Central memory CD4-positive, alpha-beta T cell (primary cell): ENCODE results near the gene PLK3.
A peak's percentile ranks its signal among the peaks of the same experiment; 100 is the strongest.
"Not testable (repeated sequence)": the region's sequence is repeated elsewhere in the genome, so short reads cannot be mapped to it uniquely, and the experiment has no call there.

ENCODE experiments used
- DNase-seq: peaks from one replicate; pipeline ENCODE4 v3.0.0; 2022

The PLK3 gene

DNA sequence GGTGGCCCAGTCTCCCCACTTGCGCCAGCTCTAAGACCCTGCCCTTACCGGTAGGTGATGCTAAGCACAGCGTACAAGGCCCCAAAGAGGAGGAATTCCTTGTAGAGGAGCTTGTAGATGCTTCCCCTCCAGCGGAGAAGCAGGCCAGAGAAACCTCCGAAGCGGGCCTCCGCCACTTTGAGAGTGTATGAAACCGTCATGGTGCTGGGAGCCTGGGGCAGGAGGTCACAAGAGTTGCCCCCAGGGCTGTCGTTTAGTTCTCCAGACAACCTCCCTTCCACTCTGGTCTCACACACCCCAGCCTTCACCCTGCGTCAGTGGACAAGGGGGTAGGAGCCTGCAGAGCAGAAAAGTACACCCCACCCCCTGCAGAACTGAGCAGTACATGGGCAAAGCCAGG lies 12.7 kb upstream of the PLK3 start:
- DNase-seq: no peak

DNA sequence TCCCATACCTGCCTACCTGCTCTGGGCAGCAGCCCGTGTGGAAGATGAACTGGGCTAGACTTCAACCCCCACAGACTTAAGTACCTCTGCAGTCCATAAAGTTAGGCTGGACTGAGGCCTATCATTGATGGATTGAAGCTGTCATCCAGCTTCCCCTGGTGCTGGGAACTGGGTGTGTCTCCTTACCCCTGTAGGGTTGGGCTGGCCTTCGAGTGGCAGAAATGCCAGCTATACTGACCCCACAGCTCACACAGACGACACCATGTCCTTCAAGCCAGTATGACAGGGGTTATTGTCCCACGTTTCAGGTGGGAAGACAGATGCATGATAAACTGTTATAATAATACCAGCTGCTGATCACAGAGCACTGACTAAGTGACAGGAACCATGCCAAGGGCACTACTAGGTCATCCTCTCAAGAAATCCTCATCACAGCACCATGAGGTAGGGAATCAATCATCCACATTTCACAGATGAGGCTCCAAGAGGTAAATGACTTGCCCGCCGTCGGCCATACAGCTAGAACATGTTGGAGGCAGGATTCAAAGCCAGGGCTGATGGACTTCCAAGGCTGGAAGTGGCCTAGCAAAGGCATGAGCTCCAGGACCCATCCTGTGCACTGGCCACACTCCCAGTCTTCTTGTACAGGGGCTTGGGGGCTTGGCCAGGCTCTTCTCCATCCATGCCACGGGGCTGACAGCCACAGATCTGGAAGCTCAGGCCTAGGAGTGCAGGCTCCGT lies 11.9 kb upstream of the PLK3 start, which contains the start of gene BEST4:
BEST4 (minus strand) TSS at position 51 of the 741 bp plus-strand sequence. CDS start 465 bp downstream, outside the sequence.
- no peak for DNase-seq

DNA sequence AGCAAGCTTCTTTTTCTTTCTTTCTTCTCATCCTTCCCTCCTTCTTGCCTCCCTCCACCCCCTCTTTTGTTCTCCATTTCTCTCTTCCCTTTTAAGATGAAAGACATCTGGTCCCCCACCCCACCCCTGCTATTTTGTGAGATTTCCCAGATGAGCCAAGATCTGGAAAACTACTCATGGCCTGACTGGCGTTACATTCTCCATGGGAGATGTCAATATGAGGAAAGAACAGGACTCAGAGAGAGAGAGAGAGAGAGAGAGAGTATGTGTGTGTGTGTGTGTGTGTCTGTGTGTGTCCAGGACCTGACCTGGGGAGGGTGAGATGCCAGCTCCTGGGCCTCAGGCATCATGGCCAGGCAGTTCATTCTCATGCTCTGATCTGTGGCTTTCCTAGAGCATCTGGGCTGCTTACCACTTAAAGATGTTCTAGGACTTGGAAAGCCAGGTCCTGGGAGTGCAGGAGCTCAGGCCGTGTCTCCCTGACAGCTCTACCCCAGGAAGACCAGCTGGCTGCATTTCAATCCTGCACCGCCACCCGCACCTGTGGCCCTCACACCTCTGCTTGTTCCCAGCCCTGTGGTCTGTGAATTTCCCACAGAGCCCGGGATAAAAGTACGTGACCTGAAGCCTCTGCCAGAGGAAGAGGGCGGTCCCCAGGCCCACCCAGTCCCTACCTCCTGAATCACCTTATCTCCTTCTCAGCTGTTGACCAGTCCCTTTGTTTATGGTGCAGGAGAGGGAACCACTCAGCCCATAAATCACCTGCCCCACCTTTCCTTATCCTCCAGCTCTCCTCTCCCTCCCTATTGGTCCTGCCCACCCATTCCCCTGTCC lies 9.0 kb upstream of the PLK3 start:
- DNase-seq: no peak

DNA sequence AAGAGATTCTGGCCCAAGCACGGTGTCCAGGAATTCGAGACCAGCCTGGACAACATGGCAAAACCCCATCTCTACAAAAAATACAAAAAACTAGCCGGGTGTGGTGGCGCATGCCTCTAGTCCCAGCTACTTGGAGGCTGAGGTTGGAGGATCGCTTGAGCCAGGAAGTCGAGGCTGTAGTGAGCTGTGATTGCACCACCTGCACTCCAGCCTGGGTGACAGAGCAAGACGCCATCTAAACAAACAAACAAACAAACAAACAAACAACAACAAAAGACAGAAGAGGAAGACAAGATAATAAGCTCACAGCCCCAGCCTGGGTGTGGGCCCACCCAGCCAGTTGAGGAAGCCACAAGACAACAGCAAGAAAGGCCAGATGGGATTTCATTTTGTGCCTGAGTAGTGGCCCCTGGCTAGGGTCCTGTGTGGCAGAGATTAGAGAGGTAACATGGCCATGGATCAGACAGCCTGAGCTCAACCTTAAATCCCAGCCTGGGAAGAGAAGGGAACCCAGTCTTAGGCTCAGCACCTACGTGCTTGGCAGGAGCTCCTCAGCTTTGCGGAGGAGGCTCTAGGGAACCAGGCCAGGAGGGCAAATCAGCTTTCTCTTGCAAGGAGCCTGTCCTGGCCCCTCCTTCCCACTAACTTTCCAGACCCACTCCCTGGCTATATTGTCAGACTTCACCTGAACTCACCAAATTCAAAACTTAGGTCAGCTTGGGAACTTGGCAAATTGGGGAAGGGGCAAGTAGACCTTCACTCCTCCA lies 7.3 kb upstream of the PLK3 start:
- DNase-seq: no peak

DNA sequence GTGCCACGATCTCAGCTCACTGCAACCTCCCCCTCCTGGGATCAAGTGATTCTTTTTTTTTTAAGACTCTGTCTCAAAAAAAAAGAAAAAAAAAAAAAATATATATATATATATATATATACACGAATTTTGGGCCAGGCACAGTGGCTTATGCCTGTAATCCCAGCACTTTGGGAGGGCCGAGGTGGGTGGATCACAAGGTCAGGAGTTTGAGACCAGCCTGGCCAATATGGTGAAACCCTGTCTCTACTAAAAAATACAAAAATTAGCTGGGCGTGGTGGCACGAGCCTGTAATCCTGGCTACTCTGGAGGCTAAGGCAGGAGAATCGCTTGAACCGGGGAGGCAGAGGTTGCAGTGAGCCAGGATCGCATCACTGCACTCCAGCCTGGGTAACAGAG lies 2.3 kb upstream of the PLK3 start:
- not testable (repeated sequence) for DNase-seq

DNA sequence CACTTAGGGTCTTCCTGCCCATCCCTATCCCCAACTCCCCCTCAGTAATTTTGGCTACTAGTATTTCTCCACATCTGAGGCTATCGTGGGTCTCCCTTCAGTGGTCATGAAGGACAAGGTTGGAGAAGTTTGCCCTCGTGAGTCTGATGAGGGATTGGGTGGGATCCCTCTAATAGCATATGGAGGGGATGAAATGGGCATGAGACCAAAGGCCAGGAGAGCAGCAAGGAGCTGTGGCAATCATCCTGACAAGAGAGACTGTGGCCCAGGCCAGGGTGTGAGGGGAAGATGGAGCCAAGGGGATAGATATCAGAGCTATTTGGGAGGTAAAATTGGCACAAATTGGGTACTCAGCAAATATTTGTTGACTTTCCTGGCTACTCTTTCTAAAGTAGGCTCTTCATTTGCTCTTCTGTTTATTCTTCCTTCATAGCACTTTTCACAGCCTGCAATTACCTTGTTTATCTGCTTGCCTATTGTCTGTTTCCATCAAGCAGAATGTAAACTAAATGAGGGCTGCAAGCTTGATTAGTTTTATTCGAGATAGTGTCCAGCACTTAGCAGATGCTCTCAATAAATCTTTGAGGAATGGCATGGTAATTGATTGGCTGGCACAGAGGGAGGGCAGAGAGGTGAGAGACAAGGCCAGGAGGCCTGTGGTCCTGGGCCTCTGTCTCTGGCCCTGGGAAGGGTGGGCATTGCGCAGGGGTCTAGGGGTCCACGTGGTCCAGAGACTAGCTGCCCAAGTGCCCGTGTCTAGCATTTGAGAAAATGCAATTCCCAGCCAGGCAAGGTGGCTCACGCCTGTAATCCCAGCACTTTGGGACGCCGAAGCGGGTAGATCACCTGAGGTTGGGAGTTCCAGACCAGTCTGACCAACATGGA lies 1.5 kb upstream of the PLK3 start:
- no peak for DNase-seq

DNA sequence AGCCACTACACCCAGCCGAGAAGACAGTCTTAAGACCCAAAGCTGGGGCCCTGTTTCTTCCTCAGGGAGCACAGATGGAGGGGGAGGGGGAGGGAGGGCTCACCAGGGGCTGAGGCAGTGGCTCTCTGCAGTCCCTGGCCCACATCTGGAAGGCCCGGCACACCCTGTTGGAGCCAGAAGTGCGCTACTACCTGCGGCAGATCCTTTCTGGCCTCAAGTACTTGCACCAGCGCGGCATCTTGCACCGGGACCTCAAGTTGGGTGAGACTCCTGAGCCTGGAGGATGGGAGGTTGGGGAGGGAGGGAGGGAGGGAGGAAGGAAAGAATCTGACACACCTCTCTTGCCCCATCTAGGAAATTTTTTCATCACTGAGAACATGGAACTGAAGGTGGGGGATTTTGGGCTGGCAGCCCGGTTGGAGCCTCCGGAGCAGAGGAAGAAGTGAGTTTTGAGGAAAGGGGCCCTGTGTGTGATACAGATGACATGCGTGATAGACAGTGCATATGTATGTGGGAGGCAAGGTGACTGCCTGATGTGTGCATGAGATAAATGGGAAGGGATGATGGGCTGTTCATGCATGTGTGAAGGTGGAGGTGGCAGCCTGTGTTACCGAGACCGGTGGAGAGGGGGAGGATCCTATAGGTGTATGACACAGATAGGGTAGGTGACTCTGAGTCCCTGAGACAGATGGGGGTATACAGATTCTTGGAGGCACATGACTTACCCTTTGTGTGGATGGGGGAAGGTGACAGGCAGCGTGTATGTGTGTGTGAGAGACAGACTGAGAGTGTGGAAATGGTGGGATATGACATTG lies 1.5 kb downstream of the PLK3 start:
- peak; percentile 45 for DNase-seq

- DNase-seq: peak; percentile 22
Observed at GRCh38 chr1:44802306-44803061, 2.3 kb downstream of the PLK3 start.

GRCh38 chr1:44803062-44803311 lies 2.8 kb downstream of the PLK3 start:
- DNase-seq: no peak

GRCh38 chr1:44803312-44804095 lies 3.3 kb downstream of the PLK3 start:
- DNase-seq: no peak

GRCh38 chr1:44805311-44806024 lies 5.3 kb downstream of the PLK3 start:
- DNase-seq: peak; percentile 16

DNA sequence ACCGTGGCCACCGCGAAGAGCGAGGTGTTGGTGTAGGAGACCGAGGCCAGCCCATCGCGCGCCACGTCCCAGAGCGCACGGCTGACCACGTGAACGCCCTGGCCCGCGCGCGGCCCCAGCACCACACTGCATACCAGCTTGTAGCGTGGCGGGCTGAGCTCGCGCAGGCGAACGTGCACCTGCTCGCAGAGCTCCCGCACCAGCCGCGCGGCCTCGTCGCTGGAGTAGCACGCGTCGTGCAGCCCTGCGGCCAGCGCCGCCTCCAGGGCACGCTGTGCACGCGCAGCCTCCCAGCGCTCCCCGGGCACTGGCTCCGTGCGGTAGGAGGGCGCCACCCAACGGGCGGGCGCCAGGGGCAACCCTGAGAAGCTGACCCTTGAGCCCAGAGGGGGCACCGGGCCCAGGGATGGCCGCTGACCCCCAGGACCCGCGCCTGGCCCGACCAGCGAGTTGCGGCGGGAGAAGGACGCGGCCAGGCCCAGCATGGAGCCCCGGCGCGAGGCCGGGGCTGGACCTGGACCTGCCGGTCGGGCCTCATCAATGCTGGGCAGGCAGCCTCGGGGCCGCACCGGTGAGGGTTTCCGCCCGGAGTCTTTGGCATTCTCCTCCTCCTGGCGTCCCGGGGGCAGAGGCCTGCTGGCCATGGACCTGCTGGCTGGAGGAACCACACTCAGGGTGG lies 6.0 kb downstream of the PLK3 start:
- DNase-seq: peak; percentile 48

- no peak for DNase-seq
Observed at GRCh38 chr1:44806704-44807363, 6.7 kb downstream of the PLK3 start, which contains the start of gene DYNLT4. DYNLT4 (minus strand) TSS chr1:44807351; CDS start chr1:44806668, 683 bp downstream.

DNA sequence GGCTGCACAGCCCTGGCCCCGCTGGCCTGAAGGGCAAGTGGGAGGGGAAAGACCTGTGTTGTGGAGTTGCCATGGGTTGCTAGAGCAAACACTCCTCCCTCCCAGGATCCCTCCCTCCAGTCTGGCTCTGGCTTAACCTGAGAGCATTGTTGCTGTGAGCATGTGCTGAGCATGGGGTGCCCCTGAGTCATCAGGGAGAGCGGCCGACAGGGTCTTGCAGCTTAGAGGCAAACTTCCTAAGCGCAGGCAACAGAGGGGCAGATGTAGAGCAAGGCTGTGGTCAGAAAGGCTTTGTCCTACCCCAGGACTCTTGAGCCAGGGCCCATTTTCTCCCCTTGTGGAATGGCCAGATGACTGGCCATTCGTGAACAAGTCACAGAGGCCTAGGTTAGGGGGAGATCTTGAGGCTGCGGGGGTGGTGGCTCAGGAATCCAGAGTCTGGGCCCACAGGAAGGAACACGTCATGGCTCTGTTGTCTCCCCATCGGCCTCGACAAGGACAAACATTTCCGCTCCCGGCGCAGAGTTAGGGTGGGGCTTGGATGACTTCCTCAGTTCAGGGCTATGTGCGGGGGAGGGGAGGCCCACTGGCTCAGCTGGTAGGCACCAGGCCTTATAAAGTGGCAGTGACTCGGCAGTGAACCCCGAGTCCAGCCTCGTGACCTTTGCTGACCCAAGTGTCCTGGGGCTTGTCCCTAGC lies 7.3 kb downstream of the PLK3 start:
- peak; percentile 95 for DNase-seq

DNA sequence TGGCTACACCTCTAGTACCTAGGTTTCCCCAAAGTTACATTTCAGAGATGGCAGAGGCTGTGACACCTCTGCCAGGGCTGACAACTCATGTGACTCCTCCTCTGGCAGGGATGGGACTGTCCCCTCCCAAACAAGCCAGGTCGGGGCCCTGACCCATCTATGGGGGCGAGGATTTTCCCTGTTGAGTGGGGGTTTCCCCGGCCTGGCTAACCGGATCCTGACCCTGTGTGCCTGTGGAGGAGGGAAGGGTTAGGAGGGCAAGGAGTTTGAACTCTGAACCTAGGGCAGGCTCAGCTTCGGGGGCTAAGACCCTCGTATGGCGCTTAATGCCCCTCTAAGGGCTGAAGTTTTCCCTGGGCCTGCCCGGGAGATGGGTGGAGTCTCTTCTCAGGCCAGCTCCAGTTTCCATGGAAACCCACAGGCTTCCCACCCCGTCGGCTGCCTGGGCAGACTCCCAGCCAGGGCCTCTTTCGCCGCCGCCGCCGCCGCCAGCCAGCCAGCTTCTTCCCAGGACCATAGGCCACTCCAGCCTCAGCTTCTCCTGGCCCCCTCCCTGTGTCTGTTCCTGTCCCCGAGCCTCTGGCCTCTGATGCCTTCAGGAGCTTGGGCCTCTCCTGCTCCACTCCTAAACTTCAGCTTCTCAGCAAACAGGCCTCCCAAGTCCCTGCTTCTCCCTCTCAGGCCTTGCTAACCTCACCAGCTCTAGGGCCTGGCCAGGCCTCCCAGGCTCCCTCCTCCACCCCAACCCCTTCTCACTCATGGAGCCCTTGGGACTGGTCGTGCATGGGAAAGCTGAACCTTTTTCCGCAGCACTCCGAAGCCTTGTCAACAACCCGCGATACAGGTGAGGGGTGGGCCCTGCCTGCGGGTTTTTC lies 8.1 kb downstream of the PLK3 start, which contains the start of gene BTBD19:
BTBD19 (plus strand) TSS at position 461 of the 875 bp plus-strand sequence; CDS start at position 759, 298 bp downstream.
- peak; percentile 26 for DNase-seq
